Activated CD4-positive, alpha-beta T cell treated with anti-CD3 and anti-CD28 coated beads, Interleukin-2, Interleukin-6, amounts not matched to agents 100 ng/mL and 50 ng/mL, durations not matched to agents 16 hours and 8 hours (primary cell): Measurements from ENCODE around the gene NTRK3.
"Not testable (repeated sequence)": the region's sequence is repeated elsewhere in the genome, so short reads cannot be mapped to it uniquely, and the experiment has no call there.

Source experiments
- DNase-seq: peaks from one replicate; pipeline ENCODE4 v3.0.0-alpha.2; 2020

Gene NTRK3

DNA sequence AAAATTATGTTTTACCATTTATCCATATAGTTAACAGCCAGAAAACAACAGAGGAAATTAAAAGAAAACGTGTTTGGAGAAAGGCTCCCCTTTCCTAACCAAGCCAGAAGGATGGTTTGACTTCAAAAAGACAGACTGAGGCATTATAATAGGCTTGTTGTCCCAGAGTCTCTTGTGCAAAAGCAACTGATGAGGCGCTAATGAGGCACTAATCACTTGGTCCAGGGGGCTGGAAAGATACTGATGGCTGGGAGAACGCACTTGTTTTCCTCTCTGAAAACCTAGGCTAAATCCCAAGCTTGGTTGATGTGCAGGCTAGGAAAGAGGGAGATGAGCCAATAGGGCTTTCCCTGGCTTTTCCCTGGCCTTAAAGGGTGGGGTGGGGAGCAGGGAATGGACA is 389.6 kb downstream of the NTRK3 start:
- DNase-seq = no peak

DNA sequence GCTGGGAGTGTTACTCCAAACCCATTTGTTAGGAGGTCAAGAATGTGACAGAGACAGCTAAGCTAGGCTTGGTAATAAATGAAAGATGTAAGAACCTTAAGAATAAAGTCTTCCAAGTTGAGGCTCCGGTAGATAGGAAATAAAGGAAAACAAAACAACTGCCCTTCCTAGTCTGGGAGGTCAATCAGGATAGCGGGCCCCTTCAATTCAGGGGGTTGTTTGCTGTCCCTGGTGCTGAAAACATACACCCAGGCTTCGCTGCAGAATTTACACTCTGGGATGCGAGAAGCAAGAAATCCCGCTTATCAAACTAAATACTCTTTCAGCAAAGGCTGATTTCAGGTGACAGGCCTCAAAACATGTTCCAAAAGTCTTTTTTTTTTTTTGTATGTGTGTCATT is 393.4 kb downstream of the NTRK3 start:
- no peak for DNase-seq

DNA sequence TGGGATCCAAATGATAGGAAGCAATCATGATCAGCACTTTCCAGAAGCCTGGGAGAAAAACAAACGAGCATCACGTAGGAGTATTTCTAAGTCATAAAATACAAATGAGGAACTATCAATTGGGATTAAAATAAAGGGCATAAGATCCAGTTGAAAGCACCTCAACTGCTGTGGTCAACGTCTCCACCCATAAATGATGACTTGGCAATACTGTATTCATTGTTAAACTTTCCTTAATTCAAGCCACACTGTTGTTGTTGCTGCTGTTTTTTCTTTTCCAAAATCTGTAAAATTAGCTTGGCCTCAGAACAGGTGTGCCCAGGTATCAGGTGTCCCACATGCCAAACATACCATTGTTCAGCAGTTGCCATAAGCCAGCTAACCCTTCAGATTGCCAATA is 395.8 kb downstream of the NTRK3 start:
- no peak for DNase-seq

DNA sequence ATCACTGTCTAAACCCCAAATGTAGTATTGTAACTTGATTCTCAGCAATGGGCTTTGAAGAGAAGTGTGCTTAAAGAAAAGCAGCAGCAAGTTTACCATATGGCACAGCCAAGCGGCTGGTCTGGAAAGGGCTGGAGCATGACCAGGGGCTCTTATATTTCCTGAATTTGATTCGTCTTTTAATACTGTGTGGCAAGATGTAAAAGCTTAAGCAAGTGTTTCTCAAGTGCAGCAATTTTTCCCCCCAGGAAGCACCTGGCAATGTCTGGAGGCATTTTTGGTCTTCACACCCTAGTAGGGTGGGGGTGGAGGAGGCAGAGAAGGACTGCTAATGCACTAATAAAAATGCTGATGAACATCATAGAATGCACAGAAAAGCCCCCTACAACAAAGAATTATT is 397.9 kb downstream of the NTRK3 start:
- DNase-seq = no peak

DNA sequence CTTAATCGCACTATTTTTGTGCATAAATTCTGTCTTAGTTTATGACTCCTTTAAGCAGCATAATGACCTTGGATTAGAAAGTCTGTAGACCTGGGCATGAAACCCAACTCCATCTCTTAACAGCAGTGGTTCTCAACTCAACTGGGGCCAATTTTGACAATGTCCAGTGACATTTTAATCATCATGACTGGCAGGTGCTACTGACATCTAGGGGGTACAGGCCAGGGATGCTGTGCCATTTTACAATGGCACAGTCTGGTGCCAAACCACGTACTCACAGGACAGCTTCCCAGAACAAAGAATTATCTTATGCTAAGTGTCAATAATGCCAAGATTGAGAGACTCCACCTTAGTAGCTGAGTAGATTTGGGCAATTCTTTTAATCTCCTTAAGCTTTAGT is 405.0 kb downstream of the NTRK3 start:
- DNase-seq = no peak

DNA sequence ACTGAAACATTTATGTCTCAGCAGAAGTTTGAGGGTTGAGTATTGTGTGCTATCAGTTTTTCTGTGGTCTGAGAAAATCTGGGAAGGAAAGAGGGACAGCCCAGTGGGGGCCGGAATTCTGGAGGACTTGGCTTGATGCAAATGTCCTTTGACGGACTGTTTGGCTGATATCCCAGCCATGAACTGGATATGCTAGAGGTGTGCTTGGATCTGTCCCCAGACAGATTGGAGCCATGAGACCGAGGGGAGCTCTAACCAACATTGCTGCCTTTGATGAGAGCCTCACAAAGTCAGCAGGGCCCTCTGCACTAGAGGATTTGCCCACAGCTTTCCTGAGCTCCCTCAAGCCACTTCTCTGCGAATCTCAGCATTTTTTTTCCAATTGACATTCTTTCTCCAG is 405.6 kb downstream of the NTRK3 start:
- DNase-seq = no peak

DNA sequence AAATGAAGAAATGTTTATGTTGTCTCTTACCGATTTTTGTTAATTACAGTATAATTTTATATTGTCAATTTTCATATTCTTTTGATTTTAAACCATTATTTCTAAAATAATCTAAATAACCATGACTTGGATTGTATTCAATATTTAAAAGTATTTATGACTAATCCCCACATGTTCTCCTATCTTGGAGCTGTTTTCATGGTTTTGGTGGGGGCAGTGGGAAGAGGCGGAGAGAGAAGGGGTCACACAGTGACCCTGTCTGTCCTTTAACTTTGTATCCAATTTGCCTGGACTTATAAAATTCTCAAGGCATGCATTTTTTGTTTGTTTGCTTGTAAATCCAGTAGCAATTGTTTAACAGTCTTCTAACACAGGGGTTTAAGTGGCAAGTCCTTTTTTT is 407.4 kb downstream of the NTRK3 start:
- no peak for DNase-seq

DNA sequence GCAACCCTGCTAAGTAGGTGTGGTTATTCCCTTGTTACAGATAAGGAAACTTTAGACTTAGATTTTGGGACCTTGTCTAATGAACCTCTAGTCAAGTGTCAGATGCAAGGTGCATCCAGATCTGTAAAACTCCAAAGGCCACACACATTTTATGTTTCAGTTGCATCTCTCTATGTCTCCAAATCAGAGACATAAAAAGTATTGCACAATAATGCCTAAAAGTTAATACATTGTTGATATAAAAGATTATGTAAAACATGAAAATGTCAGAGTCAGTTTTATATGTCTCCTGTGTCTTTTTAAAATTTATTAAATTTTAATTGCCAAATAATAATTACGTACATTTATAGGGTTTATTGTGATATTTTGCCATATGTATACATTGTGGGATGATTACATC is 408.5 kb downstream of the NTRK3 start:
- no peak for DNase-seq

DNA sequence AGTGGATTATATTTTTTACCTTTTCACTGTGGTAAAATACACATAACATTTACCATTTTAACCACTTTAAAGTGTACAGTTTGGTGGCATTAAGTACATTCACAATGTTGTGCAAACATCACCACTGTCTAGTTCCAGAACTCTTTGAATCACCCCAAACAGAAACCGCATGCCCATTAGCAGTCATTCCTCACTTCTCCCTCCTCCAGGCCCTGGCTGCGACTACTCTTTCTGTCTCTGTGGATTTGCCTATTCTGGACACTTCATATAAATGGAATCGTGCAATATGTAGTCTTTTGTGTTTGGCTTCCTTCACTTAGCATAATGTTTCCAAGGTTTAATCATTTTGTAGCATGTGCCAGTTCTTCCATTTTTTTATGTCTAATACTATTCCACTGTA is 409.8 kb downstream of the NTRK3 start:
- DNase-seq = no peak

DNA sequence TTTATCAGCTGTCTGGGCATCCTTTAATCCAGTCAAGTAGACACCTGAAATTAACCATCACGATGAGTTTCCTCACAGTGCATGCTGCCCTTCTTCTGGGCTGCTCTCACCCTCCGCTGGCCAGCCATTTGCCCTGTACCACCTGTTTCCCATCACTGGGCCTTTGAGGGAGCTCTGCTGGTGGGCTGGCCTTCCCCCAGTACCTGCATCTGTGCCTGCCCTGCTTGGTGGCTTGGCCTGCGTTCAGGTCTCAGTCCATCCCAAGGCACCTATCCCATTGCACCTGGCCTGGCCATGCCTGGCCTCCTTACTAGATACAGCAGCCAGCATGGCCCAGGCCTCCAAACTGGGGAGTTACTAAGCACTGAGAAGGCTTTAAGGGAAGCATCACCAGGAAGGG is 413.2 kb downstream of the NTRK3 start:
- no peak for DNase-seq

DNA sequence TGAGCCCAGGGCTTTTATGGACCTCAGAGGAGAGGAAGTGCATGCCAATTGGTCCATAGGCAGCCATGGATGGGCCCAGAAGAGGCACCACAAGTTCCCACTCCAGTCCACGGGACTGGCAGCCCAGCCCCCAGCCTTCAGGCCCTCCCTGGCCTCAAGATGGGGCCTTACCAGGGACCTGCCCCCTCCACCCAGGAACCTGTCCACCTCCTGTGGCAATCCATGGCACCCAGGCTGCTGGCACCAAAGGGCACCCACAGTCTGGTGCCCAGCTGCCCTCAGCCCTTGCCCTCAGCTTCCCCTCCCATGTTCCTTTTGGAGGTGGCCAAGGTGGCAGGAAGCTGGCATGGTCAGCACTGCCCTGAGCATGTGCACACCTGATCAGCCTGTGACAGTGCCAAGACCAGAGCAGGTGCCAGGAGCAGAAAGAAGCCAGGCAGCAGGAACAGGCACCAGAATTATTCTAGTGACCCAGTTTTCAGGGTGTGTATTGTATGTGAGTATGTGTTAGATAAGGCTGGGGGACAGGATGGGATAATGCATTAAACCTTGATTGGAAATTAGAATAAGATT is 415.0 kb downstream of the NTRK3 start:
- no peak for DNase-seq

DNA sequence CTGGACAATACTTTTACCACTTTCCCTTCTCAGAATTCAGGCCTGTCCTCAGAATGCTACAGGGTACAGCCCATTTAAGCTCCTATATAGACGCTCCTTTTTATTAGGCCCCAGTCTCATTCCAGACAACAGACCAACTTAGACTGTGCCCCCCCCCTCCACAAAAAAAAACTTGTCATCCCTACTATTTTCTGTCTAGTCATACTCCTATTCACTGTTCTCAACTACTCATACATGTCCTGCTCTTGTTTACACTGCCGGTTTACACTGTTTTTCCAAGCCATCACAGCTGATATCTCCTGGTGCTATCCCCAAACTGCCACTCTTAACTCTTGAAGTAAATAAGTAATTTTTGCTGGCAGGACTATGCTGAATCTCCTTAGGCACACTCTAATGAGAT is 420.7 kb downstream of the NTRK3 start:
- DNase-seq = not testable (repeated sequence)

DNA sequence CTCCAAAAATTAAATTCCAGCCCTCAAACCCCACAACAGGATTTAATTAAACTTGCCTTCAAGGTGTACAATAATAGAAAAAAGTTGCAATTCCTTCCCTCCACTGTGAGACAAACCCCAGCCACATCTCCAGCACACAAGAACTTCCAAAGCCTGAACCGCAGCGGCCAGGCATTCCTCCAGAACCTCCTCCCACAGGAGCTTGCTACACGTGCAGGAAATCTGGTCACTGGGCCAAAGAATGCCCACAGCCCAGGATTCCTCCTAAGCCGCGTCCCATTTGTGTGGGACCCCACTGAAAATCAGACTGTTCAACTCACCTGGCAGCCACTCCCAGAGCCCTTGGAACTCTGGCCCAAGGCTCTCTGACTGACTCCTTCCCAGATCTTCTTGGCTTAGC is 423.2 kb downstream of the NTRK3 start:
- not testable (repeated sequence) for DNase-seq

DNA sequence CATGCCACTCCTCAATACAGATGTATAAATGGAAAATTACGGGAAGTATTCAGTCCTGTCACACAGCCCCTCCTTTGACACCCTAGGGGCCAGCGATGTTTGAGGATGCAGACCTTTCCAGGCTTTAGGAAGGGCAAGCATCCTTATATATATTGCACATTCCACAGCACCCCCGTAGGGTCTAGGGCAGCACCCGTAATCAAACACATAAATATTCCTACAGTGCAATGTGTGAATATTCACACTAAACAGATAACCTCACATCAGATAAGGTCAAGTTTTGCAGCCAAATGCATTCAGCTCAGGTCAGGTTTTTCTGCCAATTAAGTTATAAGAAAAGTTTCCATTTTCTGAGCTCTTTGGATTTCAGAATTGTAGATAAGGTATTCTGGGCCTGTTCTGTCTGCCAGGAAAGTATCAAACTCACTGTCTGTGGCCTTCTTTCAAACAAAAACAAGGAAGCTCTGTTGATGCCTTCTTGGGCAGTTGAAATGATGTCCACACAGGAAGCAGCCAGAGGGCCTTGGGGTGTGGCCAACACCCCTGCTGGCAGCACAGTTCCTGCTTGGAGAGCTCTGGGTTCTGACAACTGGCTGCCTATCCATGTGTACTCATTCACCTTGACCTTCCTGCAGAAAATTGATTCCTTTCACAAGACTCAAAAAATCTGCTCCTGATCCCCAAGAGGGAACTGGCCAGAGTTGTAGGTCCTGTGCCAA is 427.0 kb downstream of the NTRK3 start:
- DNase-seq = no peak

DNA sequence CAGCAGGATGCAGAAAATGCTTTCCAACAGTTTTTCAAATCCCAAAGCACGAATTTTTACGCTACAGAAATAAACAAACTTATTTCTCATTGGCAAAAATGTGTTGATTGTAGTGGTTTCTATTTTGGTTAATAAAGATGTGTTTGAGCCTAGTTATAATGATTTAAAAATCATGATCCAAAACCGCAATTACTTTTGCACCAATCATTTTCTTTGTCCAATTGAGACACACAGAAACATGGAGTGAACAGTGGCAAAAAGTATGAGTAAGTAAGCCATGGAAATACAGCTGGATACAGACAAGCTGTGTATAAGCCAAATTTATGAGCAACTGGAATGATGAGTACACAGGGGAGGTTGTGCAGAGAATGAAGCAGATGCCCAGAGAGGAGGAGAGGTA is 427.9 kb downstream of the NTRK3 start:
- no peak for DNase-seq

DNA sequence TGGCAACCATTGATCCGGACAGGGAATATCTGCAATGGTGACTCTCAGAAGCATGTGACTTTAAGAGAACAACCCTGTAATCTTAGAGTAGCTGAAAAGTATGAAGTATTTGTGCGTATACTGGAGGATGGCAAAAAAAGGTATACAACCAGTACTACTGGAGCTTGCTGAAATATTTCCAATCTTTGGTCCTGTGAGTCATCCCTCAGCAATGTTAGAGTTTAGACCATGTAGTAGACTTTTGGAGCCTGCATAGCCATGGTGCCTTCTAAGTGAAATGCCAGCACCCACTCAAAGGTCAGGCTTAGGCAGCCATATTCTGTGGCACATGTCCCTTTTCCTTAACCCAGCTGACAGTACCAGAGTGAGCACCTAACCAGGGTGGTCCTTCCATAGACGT is 429.4 kb downstream of the NTRK3 start:
- DNase-seq = no peak

DNA sequence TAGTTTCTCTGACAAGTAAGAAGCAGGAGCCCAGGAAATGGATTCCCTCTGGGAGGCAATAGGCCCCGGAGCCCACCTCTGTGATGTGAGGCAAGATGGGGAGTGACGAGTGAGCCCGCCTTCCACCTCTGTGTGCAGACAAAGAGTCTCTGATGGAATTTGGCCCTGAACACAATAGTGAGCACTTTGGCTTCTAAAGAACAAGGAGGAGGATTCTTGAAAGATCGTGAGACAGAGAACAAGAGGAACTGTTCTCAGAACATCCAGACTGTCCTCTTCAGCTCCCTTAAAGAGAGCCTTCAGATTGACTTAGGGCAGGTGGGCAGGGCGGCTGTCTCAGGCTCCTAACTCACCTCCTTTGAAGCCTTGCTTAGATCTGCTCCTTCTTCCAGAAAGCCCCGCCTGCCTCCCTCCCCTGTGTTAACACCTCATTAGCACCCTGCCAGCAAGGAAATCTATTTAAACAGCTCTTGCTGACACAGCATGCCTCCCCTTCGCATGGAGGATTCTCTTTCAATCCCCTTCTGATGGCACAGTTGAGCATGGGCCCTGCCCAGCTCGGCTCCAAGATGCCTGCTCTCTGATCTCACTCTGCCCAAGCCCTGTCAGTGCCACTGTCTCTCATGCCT is 430.3 kb downstream of the NTRK3 start:
- no peak for DNase-seq

DNA sequence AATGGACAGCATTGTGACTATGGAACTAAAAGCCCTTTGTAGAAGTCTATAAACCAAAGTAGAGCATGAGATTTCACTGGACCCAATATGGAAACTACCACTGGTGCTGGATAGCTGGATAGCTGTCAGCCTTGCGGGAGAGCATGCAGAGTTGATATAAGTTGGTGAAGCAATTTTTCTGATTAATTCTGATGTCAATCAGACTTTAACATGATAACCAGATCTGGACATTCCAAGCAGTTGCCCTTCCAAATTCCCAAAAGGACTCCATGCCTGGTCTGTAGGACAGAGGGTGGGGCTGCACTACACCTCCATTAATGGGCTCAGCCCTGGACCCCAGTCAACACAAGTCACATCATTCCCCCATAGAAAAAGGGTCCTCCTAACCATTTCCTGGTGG is 437.8 kb downstream of the NTRK3 start:
- no peak for DNase-seq

DNA sequence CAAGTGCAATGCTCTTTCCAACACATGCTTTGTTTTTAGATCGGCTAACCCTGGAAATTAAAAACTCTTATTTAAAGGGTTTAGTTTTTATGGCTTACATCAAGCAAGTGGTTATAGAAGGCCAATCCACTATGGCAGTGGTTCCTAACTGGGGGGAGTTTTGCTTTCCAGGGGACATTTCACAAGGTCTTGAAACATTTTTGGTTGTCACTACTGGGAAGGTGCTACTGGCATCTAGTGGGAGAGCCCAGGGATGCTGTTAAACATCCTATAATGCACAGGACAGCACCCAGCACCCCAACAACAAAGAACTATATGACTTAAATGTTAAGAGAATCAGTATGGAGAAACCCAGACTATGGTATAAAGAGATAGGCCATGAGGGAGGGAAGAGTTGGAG is 439.0 kb downstream of the NTRK3 start:
- no peak for DNase-seq

DNA sequence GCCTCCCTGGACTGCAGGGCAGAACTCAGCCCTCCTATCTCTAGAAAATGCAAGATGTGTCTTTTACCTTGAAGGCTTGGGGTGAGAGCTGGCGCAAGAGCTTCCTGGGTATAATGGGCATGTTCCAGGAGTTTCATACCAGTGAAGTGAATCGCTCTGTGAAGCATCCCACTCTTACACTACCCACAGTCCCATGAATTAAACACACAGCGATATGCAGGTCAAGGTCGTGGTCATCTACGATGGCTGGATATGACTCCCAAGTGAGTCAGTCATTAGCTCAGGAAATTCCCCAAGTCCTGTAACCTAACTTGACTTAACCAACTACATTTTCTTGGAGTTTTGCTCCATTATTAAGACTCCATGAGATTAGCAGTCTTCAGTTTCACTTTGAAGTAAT is 439.7 kb downstream of the NTRK3 start:
- no peak for DNase-seq

DNA sequence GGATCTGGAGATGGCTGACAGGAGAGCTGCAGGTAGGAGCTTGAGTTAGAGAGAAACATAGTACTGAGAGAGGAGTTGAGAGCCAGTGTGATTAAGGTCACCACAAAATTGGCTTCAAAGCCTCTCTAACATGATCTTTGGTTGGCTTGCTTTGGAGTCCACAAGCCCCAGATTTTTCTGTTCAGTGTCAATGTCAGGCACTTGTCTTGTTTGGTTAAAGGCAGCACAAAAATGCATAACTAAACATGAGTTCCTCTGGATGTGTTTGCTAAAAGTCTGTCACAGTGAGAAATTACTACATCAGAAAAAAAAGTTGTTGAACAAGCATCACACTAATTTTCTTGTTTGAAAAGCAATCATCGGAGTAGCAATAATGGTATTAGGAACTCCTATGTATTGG is 440.5 kb downstream of the NTRK3 start:
- no peak for DNase-seq
